Right lobe of liver (tissue), 4 donors: Measurements from ENCODE around the gene MRPS31.

Experiments
- CTCF ChIP-seq, 4 donors: fragments of 200-600 bp in 3 of 4; fragments of 450-650 bp in 1 of 4; IDR thresholded peaks; one replicate each; pipeline versions ENCODE4 v1.5.1 to v1.8.0; 2016 to 2022; ENCODE audit warnings: antibody characterized with exemption in 4 of 4, mild to moderate bottlenecking in 2 of 4
- POLR2A ChIP-seq: fragments of 450-650 bp; IDR thresholded peaks from one replicate; pipeline ENCODE4 v1.6.1; 2017; ENCODE audit warnings: antibody characterized with exemption, mild to moderate bottlenecking
- donor health status: DM: no; HTN: no; CAD: no.
- donor health status: DM: no; HTN: no; CAD: no.
- donor health status: DM: no; HTN: yes; CAD: no.

DNA sequence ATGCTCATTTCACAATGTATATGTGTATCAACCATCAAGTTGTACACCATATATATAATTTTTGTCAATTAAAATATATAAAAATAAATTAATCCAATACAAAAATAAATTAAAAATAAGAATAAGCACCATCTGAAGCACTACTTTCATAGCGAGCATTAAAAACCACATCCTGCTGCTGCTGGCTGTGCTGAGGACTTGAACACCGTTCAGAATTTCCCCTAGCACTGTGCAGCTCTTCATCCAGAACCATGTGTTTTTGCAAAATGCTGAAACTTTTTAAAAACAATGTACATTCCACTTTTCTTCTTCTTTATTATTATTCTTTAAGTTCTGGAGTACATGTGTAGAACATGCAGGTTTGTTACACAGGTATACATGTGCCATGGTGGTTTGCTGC is 64.6 kb downstream of the MRPS31 start:
- TF ChIP-seq CTCF (IDR thresholded peaks at IDR 0.05) (no peak), POLR2A (no peak)
